GM21367 (cell line): ENCODE measurements around the gene ACY1.
A peak's percentile ranks its signal among the peaks of the same experiment; 100 is the strongest.

ENCODE experiments used
- ATAC-seq: cut with Tn5 transposase; IDR thresholded peaks from one replicate; pipeline ENCODE4 v1.9.1; 2021; ENCODE audit not compliant: unreplicated experiment

The ACY1 gene

DNA sequence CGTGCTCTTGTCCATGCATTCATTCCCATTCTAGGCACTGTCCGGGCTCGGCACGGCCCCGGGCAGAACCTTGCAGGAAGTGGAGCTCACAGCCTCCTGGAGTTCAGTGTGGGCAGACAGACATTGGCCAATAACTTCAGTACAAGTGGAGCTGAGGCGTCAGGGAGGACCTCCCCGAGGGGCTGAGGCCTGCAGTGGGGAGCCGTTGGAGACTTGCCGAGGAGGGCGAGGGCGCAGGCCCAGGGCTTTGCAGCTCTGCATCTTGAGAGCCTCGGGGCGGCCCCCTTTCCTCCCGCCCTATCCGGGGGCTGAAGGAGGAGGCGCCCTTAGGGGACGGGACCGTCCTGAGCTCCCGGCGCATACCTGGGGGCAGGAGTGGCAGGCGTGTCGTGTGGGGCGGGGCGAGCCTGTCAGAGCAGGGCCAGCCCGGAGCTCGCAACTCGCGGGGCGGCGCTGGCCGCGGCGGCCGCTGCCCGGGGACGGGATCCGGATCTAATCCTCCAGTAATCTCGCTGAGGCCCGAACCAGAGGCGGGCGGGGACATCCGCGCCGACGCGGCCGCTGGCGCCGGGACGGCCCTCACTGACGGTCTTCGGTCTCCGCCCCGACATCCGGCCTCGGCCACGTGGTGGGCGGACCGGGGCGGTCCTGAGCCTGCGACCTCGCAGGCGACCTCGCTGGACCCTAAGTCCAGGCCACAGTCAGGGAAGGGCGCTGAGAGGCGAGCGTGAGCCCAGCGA is at the start of gene ACY1:
ACY1 (plus strand) TSS at position 698 of the 740 bp plus-strand sequence. CDS start 530 bp downstream, outside the sequence.
- ATAC-seq: peak; percentile 63

DNA sequence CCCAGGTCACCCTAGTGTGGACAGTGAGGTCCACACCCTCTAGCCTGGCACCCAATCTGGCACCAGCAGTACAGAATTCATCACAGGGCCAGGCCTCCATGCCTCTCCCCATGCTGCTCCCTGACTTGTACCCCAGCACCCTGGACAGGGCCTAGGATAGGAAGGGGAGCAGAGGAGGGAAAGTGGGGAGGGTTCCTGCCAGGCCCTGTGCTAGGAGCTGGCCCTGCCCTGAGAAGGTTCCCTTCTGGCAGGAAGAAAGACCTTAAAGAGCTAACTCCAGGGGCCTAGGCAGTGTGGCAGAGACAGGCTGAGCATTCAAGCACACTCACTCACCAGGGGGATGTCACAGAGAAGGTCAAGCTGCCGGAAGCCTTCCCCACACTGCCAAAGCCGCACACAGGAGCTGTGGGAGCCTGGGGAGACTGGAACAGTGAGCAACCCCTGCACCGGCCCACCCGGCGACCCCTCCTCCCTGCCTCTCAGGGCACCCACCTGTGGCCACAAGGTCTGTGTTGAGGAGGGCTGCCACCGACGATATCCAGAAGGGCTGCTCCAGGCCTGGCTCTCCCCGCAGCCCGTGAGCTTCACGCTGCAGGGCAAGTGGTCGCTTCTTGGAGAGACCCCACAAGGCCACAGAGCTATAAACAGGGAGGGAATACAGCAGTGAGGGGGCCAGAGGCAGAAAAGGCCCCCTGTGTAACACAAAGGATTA is 49.0 kb upstream of the ACY1 start:
- no peak for ATAC-seq

DNA sequence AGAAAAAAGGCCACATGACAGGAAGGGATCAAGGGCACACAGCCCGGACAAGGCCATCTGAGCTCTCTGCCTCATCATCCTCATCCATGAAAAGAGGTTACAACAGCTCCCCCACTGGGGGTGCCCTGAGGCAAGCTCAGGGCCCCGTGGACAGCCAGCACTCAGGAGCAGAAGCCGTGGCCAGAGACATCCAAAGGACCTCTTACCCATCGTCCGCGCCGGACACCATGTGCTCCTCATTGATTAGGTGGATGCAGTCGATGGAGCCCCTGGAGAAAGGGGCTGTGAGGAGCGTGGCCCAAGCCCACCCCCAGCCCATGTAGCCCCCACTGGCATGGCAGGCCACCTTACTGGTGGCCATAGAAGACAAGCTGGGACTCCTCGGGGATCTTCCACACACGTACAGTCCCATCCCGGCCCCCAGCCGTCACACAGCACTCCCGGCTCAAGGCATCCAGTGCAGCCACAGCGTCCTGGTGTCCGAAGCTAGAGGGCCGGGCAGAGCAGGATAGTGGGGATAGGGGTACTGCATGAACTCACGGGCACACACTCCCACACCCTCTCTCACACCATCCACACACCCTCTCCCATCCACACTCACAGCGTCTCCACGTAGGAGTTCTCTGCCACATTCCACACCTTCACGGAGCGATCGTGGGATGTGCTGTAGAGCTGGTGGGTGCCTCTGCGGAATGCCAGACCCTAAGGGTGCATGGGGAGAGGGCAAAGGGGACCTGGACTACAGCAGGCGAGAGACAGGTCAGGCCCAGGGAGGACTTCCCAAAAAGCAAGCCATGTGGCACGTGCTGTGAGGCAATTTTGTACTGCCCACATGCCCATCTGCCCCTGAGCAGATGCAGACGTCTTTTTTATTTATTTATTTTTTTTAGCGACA is 48.1 kb upstream of the ACY1 start:
- no peak for ATAC-seq

DNA sequence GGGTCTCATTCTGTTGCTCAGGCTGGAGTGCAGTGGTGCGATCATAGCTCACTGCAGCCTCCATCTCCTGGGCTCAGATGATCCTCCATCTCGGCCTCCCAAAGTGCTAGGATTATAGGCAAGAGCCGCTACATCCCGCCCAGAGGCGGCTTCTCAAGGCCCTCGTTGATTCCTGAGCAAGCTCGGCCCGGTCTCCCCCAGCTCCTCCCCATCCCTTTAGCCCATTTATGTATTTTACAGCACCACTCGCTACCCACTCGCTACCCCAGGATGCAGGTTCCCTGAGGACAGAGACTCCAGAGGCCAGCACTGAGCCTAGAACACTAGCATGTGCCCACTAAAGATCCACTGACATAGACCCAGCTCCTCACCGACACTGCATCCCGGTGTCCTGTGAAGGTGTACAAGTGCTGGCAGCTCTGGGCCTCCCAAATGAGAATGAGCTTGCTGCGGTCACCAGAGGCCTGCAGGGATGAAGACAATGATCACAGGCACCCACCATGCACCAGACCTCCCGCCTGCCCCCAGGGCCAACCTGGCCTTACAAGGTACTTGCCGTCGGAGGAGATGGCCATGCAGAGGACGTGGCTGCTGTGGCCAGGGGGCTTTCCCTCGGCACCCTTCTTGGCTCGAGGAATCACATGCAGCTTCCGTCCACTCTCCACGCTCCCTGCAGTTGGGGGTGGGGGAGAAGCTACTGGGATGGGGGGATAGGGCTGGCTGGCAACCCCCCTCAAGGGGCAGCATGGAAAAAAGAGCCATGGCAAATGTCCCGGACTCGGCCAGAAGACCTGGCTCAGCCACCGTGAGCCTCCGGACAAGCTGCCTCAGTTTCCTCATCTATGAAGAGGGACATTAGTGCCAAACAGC is 47.2 kb upstream of the ACY1 start:
- ATAC-seq: no peak

DNA sequence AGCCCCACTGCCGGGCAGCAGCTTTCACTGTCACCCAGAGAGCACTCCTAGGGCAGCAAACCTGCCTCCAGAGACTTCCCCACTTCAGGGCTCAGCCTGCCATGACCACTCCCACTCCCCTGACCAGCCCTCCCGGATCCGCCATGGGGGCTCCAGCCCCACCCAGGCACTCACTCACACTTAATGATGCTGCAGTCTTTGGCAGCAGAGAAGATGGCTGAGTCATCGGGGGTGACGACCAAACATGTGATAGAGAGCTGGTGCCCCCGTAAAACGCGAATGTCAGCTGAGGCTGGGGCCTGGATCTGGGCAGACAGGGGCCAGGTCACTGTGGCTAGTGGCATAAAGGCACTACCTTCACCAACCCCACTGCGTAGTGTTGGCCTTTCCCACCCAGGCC is 46.3 kb upstream of the ACY1 start:
- no peak for ATAC-seq

DNA sequence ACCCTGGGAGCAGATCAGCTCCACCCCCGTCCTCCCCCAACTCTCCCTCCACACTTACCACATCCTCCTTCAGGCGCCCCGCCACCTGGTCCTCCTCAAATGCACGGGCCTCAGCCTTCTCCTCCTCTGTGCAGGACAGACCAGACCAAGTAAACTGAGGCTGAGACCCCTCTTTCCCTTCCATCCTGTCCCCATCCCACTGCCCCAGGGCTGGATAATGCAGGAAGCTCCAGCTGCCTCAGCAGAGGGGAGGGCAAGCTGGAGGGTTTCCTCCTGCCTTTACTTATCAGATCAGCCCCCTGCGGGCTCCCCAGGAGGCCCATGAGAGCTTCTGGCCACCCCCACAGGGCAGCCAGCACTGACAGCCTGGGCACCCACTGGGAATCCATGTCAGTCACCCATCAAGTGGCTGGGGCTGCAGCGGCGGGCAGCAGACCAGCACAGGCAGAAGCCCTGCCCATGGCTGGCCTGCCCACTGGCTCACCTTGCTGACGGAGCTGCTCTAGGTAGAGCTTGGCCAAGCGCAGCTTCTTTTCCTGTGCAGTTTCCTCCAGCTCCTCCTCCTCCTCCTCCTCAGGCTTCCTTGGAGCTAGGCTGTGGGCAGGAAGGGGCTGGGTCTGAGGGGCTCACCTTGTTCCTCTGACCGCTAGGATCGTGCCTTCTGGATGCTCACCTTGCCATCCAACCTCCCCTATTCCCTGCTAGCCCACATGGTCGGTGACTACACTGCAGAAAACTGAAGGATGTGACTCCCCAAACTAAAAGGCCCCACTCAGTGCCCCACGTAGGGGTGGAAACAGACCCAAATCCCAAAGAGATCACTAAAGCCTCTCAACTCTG is 45.5 kb upstream of the ACY1 start:
- ATAC-seq: no peak

DNA sequence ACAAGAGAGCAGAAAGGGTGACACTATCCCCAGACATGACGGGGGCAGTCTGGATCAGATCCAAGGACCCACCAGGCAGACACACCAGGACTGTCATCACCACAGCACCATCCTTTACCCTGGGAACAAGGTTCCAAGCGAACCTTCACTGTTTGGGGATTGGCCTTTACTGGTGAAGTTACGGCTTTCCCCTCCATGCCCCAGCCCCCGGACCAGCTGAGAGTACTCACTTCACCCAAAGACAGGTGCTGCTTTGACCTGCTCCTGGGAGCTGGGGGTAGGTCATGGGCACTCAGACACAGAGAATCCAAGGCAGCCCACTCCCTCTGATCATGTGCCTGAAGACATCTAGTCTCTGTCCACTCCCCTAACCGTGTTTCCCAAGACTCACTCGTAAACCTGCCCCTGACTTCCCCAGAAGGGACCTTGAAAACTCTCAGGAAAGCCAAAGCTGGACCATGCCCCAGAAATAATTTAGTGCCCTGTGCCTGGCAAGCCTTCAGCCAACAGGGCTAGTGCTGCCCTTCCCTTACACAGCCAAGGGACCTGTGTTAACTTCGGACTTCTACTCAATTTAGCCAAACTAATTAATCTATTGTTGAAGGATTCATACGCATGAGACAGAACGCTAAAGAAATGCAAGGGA is 44.4 kb upstream of the ACY1 start:
- no peak for ATAC-seq

DNA sequence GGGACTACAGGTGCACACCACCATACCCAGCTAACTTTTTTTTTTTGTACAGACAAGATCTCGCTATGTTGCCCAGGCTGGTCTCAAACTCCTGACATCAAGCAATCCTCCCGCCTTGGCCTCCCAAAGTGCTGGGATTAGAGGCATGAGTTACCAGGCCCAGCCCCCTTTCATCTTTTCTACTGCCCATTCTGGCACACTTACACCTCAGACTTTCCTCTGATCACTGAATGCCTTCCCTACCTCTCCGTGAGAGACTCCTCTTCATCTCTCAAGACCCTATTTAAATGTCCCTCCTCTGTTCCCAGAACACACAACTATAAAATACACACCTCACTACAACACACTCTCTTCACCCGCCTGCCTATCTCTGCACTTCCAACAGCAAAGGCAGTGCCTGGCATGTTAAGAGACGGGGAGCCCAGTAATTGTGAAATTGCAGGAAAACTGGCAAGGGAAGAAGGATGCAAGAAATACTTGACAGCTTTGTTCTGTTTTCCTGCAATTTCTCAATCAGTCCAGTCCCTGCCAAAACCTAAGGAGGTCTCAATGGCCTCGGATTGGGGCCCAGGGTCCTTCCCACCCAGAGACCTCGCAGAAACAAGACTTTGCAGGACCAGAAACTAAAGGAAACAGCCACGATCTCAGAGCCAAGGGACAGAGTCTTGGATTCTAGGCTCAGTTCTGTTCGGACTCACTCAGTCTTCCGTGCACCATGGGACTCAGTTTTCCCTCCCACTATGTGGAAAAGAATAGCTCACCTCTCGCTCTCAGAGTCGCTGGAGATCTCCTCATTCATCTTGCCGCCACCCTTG is 42.5 kb upstream of the ACY1 start:
- no peak for ATAC-seq

DNA sequence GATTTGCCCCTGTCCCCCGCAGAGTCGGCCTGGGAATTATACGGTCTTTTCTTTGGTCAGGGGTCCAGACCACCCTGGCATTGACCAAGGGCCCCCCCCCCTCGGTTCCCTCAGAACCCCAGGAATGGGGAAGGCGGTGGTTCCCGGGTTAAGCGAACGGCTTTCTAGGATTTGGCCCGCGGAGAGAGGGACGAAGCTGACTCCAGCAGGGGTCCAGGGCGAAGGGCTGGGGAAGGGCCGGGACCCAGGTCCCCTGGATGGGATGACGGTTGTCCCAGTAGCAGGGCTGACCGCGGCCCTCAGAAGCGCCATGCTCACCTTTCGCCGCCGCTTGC is 41.9 kb upstream of the ACY1 start:
- no peak for ATAC-seq

DNA sequence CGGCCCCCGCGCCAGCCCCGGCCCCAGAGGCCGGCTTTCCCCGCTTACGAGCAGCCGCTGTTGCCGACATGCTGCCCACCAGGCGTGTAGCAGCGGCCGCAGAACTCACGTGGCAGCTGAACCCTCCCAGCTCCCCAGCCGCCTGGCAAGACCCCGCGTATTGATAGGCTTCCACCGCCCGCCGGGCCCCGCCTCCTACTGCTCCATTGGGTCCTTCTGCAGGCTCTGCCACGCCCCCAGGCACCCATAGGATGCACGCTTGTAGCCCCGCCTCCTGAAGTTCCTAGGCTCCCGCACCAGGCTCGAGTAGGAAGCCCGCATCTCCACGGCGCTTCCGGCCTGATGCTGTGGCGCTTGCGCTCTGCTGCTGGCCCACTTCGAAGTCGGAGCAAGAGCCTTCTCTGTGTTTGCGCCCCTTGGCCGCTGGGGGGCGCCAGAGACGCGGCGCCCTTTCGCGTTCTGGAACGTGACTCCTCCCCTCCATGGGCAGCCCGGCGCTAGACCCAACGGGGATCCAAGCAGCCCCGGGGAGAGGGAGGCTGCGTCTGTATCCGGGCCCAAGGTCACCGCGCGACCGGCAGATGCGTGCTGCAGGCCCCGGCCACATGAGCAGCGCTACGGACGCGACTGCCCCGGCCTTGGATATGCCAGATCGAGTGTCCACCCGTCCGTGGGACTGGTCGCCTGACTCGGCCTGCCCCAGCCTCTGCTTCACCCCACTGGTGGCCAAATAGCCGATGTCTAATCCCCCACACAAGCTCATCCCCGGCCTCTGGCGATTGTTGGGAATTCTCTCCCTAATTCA is 41.3 kb upstream of the ACY1 start, which contains the start of the genes PARP3 and RRP9:
PARP3 (plus strand) TSS at position 566 of the 805 bp plus-strand sequence. CDS start 993 bp downstream, outside the sequence.
RRP9 (minus strand) TSS at position 107 of the 805 bp plus-strand sequence; CDS start at position 70, 37 bp downstream.
- peak; percentile 82 for ATAC-seq

DNA sequence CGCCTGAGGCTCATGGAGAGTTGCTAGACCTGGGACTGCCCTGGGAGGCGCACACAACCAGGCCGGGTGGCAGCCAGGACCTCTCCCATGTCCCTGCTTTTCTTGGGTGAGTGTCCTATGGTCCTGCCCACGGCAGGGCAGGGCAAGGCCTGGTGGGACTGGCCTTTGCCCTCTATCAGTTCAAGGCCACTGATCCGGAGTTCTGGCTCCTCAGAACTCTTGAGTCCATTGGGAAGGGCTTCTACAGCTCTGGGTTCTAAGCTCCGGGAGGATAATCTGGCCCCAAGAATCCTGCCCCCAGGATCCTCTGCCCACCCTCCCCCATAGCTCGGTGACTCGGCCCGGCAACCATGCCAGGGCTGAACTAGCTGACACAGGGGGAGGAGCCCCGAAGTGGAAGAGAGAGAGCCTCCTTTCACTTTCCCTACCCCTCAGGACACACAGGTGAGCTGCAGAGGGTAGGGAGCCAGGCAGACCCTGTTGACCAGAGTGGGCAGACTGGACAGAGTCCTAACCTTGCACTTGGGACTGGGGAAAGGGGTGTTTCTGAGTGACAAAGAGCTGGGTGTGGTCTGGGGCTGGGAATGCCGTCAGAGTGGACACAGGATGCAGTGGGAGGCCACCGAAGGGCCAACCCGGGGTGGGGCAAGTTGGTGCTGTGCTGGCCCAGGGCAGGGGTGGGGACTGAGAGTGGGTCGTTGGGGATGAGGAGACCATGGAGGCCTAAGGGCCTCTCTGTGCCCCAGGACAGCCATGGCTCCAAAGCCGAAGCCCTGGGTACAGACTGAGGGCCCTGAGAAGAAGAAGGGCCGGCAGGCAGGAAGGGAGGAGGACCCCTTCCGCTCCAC is 40.5 kb upstream of the ACY1 start:
- no peak for ATAC-seq

DNA sequence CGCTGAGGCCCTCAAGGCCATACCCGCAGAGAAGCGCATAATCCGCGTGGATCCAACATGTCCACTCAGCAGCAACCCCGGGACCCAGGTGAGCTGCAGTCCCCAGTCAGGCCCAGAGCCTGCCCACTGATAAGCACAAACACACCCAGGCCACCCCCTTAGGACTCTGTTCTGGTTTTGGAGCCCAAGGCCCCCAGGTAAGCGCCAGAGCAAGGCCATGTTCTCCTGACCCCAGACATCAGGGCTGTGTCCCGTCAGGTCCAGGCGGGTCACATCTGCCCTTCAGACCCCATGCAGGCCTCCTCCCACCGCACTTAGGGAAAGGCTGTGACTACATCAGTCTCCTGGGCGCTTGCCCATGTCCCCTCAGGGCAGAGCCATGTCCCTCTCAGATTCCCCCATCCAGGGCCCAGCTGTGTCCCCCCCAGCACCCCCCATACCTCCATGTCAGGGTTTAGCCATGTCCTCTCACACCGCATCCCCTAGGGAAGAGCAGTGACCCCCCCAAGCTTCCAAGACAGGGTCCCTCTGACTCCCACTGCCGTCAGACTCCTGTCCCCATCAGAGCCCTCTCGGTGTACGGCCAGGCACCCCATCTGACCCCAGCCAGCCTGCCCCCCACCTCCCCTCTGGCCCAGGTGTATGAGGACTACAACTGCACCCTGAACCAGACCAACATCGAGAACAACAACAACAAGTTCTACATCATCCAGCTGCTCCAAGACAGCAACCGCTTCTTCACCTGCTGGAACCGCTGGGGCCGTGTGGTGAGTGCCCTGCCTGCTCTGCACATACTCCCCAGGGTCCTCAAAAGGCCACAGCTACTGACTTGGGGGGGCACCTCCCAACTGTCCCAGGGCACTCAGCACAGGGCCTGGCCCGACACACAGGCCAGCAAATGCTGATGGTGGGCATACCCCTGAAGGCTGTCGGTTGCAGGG is 39.6 kb upstream of the ACY1 start:
- no peak for ATAC-seq

DNA sequence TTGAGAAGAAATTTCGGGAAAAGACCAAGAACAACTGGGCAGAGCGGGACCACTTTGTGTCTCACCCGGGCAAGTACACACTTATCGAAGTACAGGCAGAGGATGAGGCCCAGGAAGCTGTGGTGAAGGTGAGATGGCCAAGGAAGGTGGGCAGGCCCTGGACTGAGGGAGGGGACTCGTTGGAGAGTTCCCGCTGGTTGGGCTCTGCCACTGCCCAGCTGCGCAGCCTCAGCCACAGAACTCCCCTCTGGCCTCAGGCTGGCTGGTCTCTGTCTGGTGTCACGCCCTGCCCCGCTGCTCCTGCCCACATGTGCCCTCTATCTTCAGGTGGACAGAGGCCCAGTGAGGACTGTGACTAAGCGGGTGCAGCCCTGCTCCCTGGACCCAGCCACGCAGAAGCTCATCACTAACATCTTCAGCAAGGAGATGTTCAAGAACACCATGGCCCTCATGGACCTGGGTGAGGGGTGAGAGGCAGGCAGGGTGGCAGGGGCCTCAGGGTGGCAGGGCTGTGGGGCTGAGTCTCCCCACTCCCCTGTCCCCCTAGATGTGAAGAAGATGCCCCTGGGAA is 38.8 kb upstream of the ACY1 start:
- ATAC-seq: no peak

DNA sequence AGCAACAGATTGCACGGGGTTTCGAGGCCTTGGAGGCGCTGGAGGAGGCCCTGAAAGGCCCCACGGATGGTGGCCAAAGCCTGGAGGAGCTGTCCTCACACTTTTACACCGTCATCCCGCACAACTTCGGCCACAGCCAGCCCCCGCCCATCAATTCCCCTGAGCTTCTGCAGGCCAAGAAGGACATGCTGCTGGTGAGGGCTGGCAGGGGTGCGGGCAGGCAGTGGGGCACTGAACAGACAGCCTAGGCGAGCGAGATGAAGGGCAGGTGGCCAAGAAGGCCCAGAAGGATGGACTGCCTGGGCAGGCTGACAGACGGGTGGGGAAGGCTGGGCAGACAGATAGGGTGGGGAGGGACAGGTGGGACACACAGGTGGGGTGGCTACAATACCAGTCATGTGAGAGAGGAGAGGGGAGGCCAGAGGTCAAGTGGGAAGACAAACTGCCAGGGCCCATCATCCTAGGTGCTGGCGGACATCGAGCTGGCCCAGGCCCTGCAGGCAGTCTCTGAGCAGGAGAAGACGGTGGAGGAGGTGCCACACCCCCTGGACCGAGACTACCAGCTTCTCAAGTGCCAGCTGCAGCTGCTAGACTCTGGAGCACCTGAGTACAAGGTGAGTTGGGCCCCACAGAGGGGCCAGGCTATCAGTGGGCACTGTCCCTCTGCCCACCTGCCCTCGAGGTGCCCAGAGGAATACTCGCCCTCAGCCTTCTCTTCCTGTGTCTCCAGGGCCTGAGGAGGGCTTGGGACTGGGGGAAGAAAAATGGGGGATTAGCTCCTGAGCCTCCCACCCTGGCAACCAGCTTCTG is 38.1 kb upstream of the ACY1 start:
- no peak for ATAC-seq
